MG63 (cell line): ENCODE results near the gene RPL27A. TPM values are rescaled to one million over a fixed set of nuclear protein-coding genes. Genes with fewer than 3 reads are reported as not detected.

Source experiments
- DNase-seq: peaks from one replicate; pipeline ENCODE4 v3.0.0-alpha.2; 2020
- H3K27me3 ChIP-seq: fragments of 250-450 bp; sonication (Bioruptor Pico); 2 replicates; pipeline ENCODE4 v1.5.1; 2020; ENCODE audit warnings: mild to moderate bottlenecking, moderate library complexity
- H3K36me3 ChIP-seq: fragments of 250-450 bp; sonication (Bioruptor Pico); 2 replicates; pipeline ENCODE4 v1.5.1; 2020; ENCODE audit warnings: mild to moderate bottlenecking, moderate library complexity
- H3K4me3 ChIP-seq: fragments of 250-450 bp; sonication (Bioruptor Pico); 2 replicates; pipeline ENCODE4 v1.5.1; 2020; ENCODE audit warnings: mild to moderate bottlenecking, moderate library complexity
- H3K9me3 ChIP-seq: fragments of 250-450 bp; sonication (Bioruptor Pico); 2 replicates; pipeline ENCODE4 v1.5.1; 2020; ENCODE audit warnings: mild to moderate bottlenecking, moderate library complexity
- total RNA-seq: library from RNA; depleted of rRNA; stranded (reverse); fragments of >200 nt; shearing (Covaris generic); gene quantifications from 2 replicates; pipeline ENCODE4 v1.2.3, GENCODE V29; 2014; ENCODE audit warnings: low replicate concordance; rRNA removed

RPL27A gene
- total RNA-seq, result 1,350 and 4,050 TPM in 2 replicates

GRCh38 chr11:8682303-8683114, at the start of gene RPL27A, which contains the start of gene TRIM66:
RPL27A (plus strand) TSS chr11:8682792; CDS start chr11:8682814, 22 bp downstream.
TRIM66 (minus strand) TSS chr11:8682665; CDS start chr11:8672274, 10,391 bp downstream.
- peak; percentile 97 for DNase-seq
- Histone ChIP-seq H3K9me3 (no peaks in the 10 kb centered on the region), H3K4me3 (peak within 1 kb of the TSS; percentile 97), H3K36me3 (peaks cover 57% of the 10 kb centered on the region), H3K27me3 (no peaks in the 10 kb centered on the region)

GRCh38 chr11:8634498-8634897, 48.1 kb upstream of the RPL27A start:
- DNase-seq, result no peak
- no peaks in the 10 kb centered on the region for H3K27me3 ChIP-seq
- no peak overlapping the region for H3K4me3 ChIP-seq
- no peaks in the 10 kb centered on the region for H3K9me3 ChIP-seq
- peaks cover 35% of the 10 kb centered on the region for H3K36me3 ChIP-seq

GRCh38 chr11:8636127-8636526, 46.5 kb upstream of the RPL27A start:
- H3K9me3 ChIP-seq, result no peaks in the 10 kb centered on the region
- no peaks in the 10 kb centered on the region for H3K27me3 ChIP-seq
- DNase-seq, result no peak
- H3K36me3 ChIP-seq, result peaks cover 40% of the 10 kb centered on the region
- no peak overlapping the region for H3K4me3 ChIP-seq

GRCh38 chr11:8638300-8638699, 44.3 kb upstream of the RPL27A start:
- H3K27me3 ChIP-seq, result no peaks in the 10 kb centered on the region
- peaks cover 40% of the 10 kb centered on the region for H3K36me3 ChIP-seq
- DNase-seq, result no peak
- no peaks in the 10 kb centered on the region for H3K9me3 ChIP-seq
- no peak overlapping the region for H3K4me3 ChIP-seq

GRCh38 chr11:8639655-8640054, 42.9 kb upstream of the RPL27A start:
- Histone ChIP-seq H3K36me3 (peaks cover 47% of the 10 kb centered on the region), H3K4me3 (no peak overlapping the region), H3K27me3 (no peaks in the 10 kb centered on the region), H3K9me3 (no peaks in the 10 kb centered on the region)
- DNase-seq, result no peak

GRCh38 chr11:8640267-8640906, 42.2 kb upstream of the RPL27A start:
- DNase-seq, result no peak
- no peaks in the 10 kb centered on the region for H3K9me3 ChIP-seq
- no peaks in the 10 kb centered on the region for H3K27me3 ChIP-seq
- no peak overlapping the region for H3K4me3 ChIP-seq
- peaks cover 51% of the 10 kb centered on the region for H3K36me3 ChIP-seq

- no peak overlapping the region for H3K4me3 ChIP-seq
- peaks cover 48% of the 10 kb centered on the region for H3K36me3 ChIP-seq
- H3K9me3 ChIP-seq, result no peaks in the 10 kb centered on the region
- no peak for DNase-seq
- no peaks in the 10 kb centered on the region for H3K27me3 ChIP-seq
These were observed 41.3 kb upstream of the RPL27A start for GRCh38 chr11:8641332-8641731.

GRCh38 chr11:8642196-8642841, 40.3 kb upstream of the RPL27A start:
- no peak for DNase-seq
- Histone ChIP-seq H3K9me3 (no peaks in the 10 kb centered on the region), H3K27me3 (no peaks in the 10 kb centered on the region)

GRCh38 chr11:8646873-8647272, 35.7 kb upstream of the RPL27A start:
- Histone ChIP-seq H3K36me3 (peaks cover 35% of the 10 kb centered on the region), H3K4me3 (no peak overlapping the region), H3K27me3 (no peaks in the 10 kb centered on the region), H3K9me3 (no peaks in the 10 kb centered on the region)
- DNase-seq, result no peak

More at GRCh38 chr11:8642196-8642841, 40.3 kb upstream of the RPL27A start:
- Histone ChIP-seq H3K4me3 (no peak overlapping the region), H3K36me3 (peaks cover 42% of the 10 kb centered on the region)

- H3K4me3 ChIP-seq, result no peak overlapping the region
- H3K9me3 ChIP-seq, result no peaks in the 10 kb centered on the region
- DNase-seq, result peak; percentile 31
- H3K36me3 ChIP-seq, result peaks cover 35% of the 10 kb centered on the region
- no peaks in the 10 kb centered on the region for H3K27me3 ChIP-seq
These were observed 33.2 kb upstream of the RPL27A start for GRCh38 chr11:8649361-8649760.

- no peaks in the 10 kb centered on the region for H3K9me3 ChIP-seq
- no peak for DNase-seq
- H3K27me3 ChIP-seq, result no peaks in the 10 kb centered on the region
- no peak overlapping the region for H3K4me3 ChIP-seq
- H3K36me3 ChIP-seq, result peaks cover 30% of the 10 kb centered on the region
These were observed 32.1 kb upstream of the RPL27A start for GRCh38 chr11:8650401-8650990.

GRCh38 chr11:8652140-8652539, 30.5 kb upstream of the RPL27A start:
- H3K9me3 ChIP-seq, result no peaks in the 10 kb centered on the region
- H3K36me3 ChIP-seq, result peaks cover 20% of the 10 kb centered on the region
- H3K4me3 ChIP-seq, result no peak overlapping the region
- no peaks in the 10 kb centered on the region for H3K27me3 ChIP-seq
- peak; percentile 77 for DNase-seq

GRCh38 chr11:8654503-8654902, 28.1 kb upstream of the RPL27A start:
- Histone ChIP-seq H3K36me3 (peaks cover 8% of the 10 kb centered on the region), H3K27me3 (no peaks in the 10 kb centered on the region), H3K4me3 (no peak overlapping the region), H3K9me3 (no peaks in the 10 kb centered on the region)
- DNase-seq, result no peak

- Histone ChIP-seq H3K36me3 (peaks cover 8% of the 10 kb centered on the region), H3K27me3 (no peaks in the 10 kb centered on the region), H3K4me3 (no peak overlapping the region), H3K9me3 (no peaks in the 10 kb centered on the region)
- DNase-seq, result no peak
These were observed 26.3 kb upstream of the RPL27A start for GRCh38 chr11:8656291-8656690.

GRCh38 chr11:8658321-8659057, 24.1 kb upstream of the RPL27A start:
- Histone ChIP-seq H3K4me3 (no peak overlapping the region), H3K9me3 (no peaks in the 10 kb centered on the region), H3K36me3 (peaks cover 6% of the 10 kb centered on the region), H3K27me3 (no peaks in the 10 kb centered on the region)
- DNase-seq, result no peak
